SU-DHL-6 (cell line): Measurements from ENCODE around the gene DEAF1.

Source experiments
- CTCF ChIP-seq: fragments of 200-600 bp; sonication (generic); IDR thresholded peaks from one replicate; pipeline ENCODE4 v1.5.1; 2017; ENCODE audit warnings: antibody characterized with exemption, mild to moderate bottlenecking, low read length, moderate library complexity; ENCODE audit not compliant: insufficient read depth, poor library complexity, severe bottlenecking
- EZH2phosphoT487 ChIP-seq: fragments of 200-600 bp; sonication (generic), shearing (Covaris generic); conservative IDR thresholded peaks from 2 replicates; pipeline ENCODE4 v1.6.1; 2018; ENCODE audit warnings: mild to moderate bottlenecking, antibody characterized with exemption, low read length, moderate library complexity, mixed read lengths

DNA sequence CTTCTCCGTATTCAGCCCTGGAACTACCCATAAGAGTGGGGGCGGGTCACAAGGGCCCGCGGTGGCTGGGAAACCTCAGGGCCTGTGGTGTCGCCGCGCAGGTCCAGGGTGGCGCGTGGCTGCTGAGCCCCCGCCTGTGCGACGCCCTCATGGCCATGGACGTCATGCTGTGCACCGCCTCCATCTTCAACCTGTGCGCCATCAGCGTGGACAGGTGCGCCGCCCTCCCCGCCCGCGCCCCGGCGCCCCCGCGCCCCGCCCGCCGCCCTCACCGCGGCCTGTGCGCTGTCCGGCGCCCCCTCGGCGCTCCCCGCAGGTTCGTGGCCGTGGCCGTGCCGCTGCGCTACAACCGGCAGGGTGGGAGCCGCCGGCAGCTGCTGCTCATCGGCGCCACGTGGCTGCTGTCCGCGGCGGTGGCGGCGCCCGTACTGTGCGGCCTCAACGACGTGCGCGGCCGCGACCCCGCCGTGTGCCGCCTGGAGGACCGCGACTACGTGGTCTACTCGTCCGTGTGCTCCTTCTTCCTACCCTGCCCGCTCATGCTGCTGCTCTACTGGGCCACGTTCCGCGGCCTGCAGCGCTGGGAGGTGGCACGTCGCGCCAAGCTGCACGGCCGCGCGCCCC is 55.6 kb downstream of the DEAF1 start:
- no peak for TF ChIP-seq EZH2phosphoT487
- no peak for TF ChIP-seq CTCF
